NB4 (cell line): ENCODE measurements around the gene CFAP298.

Source experiments
- CTCF ChIP-seq: IDR thresholded peaks from one replicate; pipeline ENCODE4 v1.5.1; 2012; ENCODE audit warnings: low read depth, low read length
- MAX ChIP-seq: IDR thresholded peaks from 2 replicates; pipeline ENCODE4 v1.6.1; 2011; ENCODE audit warnings: low read depth, low read length
- MYC ChIP-seq: IDR thresholded peaks from 2 replicates; pipeline ENCODE4 v1.6.1; 2011; ENCODE audit warnings: low read depth, low read length
- POLR2A ChIP-seq: IDR thresholded peaks from 2 replicates; pipeline ENCODE4 v1.6.1; 2011; ENCODE audit warnings: mild to moderate bottlenecking; ENCODE audit not compliant: insufficient read length; ENCODE audit errors: extremely low read depth

GRCh38 chr21:32574946-32575925, 36.9 kb downstream of the CFAP298 start:
- TF ChIP-seq CTCF (no peak), POLR2A (no peak), MAX (no peak), MYC (no peak)
